Mucosa of descending colon (tissue), 3 donors: ENCODE measurements around the gene SMIM29. TPM values are rescaled to one million over a fixed set of nuclear protein-coding genes. Genes with fewer than 3 reads are reported as not detected.

ENCODE experiments used
- ATAC-seq: fragments of 200-7000 bp; cut with Tn5 transposase; one replicate; pipeline ENCODE4 v1.9.1; 2020; ENCODE audit warnings: mild to moderate bottlenecking, moderate library complexity
- DNase-seq, 3 donors: peaks; one replicate each; pipeline ENCODE4 v3.0.0-alpha.2; 2020
- H3K36me3 ChIP-seq: fragments of 200-600 bp; one replicate; pipeline ENCODE4 v1.8.0; 2021; ENCODE audit warnings: low read depth, mild to moderate bottlenecking
- H3K4me1 ChIP-seq: fragments of 200-600 bp; one replicate; pipeline ENCODE4 v1.8.0; 2021; ENCODE audit warnings: low read depth, mild to moderate bottlenecking
- H3K4me3 ChIP-seq: fragments of 200-600 bp; one replicate; pipeline ENCODE4 v1.8.0; 2021; ENCODE audit warnings: mild to moderate bottlenecking
- H3K9me3 ChIP-seq: fragments of 200-600 bp; one replicate; pipeline ENCODE4 v1.8.0; 2021; ENCODE audit warnings: mild to moderate bottlenecking
- CTCF ChIP-seq: fragments of 200-600 bp; IDR thresholded peaks from one replicate; pipeline ENCODE4 v1.8.0; 2022; ENCODE audit warnings: antibody characterized with exemption, mild to moderate bottlenecking
- intact Hi-C, 2 donors: fragments of 100-400 bp; cut with DNase I in 1 of 2; cut with micrococcal nuclease in 1 of 2; formaldehyde crosslinking; loops; one replicate each; pipeline versions ENCODE4 v1.11.0 to v1.11.1; 2022; cut with DNase I, micrococcal nuclease
- microRNA-seq: library from miRNA; unstranded; fragments of <30 nt; microRNA quantifications from one replicate; pipeline ENCODE4, GENCODE V29; 2019
- total RNA-seq, 3 donors: library from RNA; stranded (reverse); fragmentation: NEBNext Ultra II Directional in 2 of 3; extraction: Animal tissue kit (Norgen Biotek cat#: 25700) in 2 of 3; gene quantifications; one replicate each; pipeline versions ENCODE4 v1.2.1 to v1.2.4, GENCODE V29; 2021 to 2023
- donor health status: DM: no; HTN: no; CAD: no; lungs with moderate emphysema.
- donor health status: DM: no; HTN: no; CAD: no.
- donor health status: DM: no; HTN: yes; CAD: no.

SMIM29 gene
- total RNA-seq, 3 donors from 2014 or later = 6.5 to 15.1 (median 11.2) TPM

DNA sequence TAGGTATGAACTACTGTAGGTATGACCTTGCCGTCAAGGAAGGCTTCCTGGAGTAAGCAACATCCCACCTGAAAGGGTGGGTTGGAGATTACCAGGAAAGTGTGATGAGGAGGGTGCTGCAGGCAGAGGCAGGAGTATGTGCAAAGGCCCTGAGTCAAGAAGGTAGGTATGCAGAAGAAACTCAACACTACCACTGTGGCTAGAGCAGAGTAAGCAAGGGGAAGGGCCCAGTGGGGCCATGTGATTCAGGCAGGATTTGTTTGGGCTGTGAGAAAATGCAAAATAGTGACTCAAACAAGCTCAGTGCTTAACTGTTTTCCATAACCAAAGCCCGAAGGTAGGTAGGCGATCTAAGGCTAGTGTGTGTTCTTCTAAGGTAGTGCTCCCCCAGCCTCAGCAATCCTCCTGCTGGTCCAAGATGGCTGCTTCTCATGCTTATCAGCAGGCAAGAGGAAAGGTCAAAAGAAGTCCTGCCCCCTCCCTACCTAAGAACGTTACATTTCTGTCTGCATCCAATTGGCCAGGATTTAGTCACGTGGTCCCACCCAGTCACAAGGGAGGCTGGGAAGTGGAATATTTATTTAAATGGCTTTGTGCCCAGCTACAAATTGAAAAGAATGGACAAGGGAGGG lies 48.4 kb downstream of the SMIM29 start:
- no peak for TF ChIP-seq CTCF
- no peaks in the 10 kb centered on the region for H3K9me3 ChIP-seq
- intact Hi-C loops = no loop called here
- no peaks in the 10 kb centered on the region for H3K36me3 ChIP-seq
- ATAC-seq (no peak), DNase-seq (no peak)
- H3K4me3 ChIP-seq = no peak overlapping the region
- H3K4me1 ChIP-seq = peaks cover 4% of the 10 kb centered on the region

DNA sequence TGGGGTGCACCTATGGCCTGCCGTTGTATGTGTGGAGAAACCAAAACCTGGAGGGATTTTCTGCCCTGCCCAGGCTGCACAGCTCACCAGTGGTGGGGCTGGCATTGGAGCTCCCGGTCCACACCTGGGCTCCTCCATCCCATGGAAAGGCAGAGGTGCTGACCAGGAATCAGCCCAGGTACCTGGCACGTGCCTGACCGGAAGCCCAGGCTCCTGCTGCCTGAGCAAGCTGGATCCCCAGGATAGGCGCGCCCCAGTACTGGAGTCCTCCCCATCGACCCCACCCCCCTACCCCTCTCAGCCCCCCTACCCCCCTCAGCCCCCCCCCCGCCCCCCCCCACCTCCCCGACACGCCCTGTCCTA lies 52.0 kb downstream of the SMIM29 start:
- peak; percentile 45 for ATAC-seq
- intact Hi-C loops = loop anchor here (1.0 to 10.0 kb wide), 2 partner anchors 218 kb away; no protein-coding TSS in a partner anchor

More for the DNA sequence above, 52.0 kb downstream of the SMIM29 start:
- peak in 1 of 3 donors; percentile 58 for DNase-seq
- Histone ChIP-seq H3K36me3 (no peaks in the 10 kb centered on the region), H3K4me3 (no peak overlapping the region), H3K4me1 (peaks cover 4% of the 10 kb centered on the region), H3K9me3 (no peaks in the 10 kb centered on the region)
- no peak for TF ChIP-seq CTCF

Small RNA genes lying within 50 kb of the gene (microRNA-seq; reads per million reads assigned to microRNA genes)
- gene MIR6835 = not detected

Other genes starting within 250 kb of the SMIM29 start
- under 1 TPM in 2 of 3 donors, not detected in 1; 0.22 to 0.25 TPM for gene GRM4, start 102.9 kb downstream of the SMIM29 start, total RNA-seq
- gene HMGA1, start 12.1 kb downstream of the SMIM29 start, total RNA-seq = 100 to 1,000 TPM in 2 of 3 donors, 10 to 100 TPM in 1; 49.4 to 176 (median 124) TPM
- gene NUDT3, start 143.7 kb upstream of the SMIM29 start, total RNA-seq = 10 to 100 TPM; 19.1 to 48.7 (median 26.7) TPM
- 1,000 to 10,000 TPM in 2 of 3 donors, 100 to 1,000 TPM in 1; 999 to 1,006 (median 1,004) TPM for gene RPS10, start 177.1 kb upstream of the SMIM29 start, total RNA-seq
- gene PACSIN1, start 217.1 kb upstream of the SMIM29 start, total RNA-seq = 1 to 10 TPM in 1 of 3 donors, under 1 TPM in 2; 0.41 to 1.9 (median 0.67) TPM